Left lung (tissue), 10 donors: ENCODE results near the gene NPAS2. TPM values are rescaled to one million over a fixed set of nuclear protein-coding genes. Genes with fewer than 3 reads are reported as not detected.

ENCODE experiments used
- ATAC-seq: fragments of 200-7000 bp; cut with Tn5 transposase; one replicate; pipeline ENCODE4 v1.9.1; 2020; ENCODE audit warnings: moderate library complexity
- DNase-seq, 4 donors: peaks; one replicate each; pipeline ENCODE4 v3.0.0-alpha.2; 2013 to 2020
- H3K27ac ChIP-seq, 2 donors: fragments of 200-600 bp; sonication (generic) in 1 of 2; one replicate each; pipeline versions ENCODE4 v1.5.0 to v1.8.0; 2020 to 2021
- H3K27me3 ChIP-seq, 2 donors: fragments of 200-600 bp; sonication (generic) in 1 of 2; one replicate each; pipeline versions ENCODE4 v1.5.0 to v1.8.0; 2020 to 2021
- H3K36me3 ChIP-seq, 2 donors: fragments of 200-600 bp; sonication (generic) in 1 of 2; one replicate each; pipeline versions ENCODE4 v1.5.0 to v1.8.0; 2020 to 2021
- H3K4me1 ChIP-seq, 2 donors: fragments of 200-600 bp; one replicate each; pipeline ENCODE4 v1.8.0; 2021
- H3K4me3 ChIP-seq, 2 donors: fragments of 200-600 bp; sonication (generic) in 1 of 2; one replicate each; pipeline versions ENCODE4 v1.5.0 to v1.8.0; 2020 to 2021; ENCODE audit warnings: mild to moderate bottlenecking in 1 of 2
- H3K9me3 ChIP-seq, 2 donors: fragments of 200-600 bp; sonication (generic) in 1 of 2; one replicate each; pipeline versions ENCODE4 v1.5.0 to v1.8.0; 2020 to 2021
- CTCF ChIP-seq, 2 donors: fragments of 200-600 bp; sonication (generic) in 1 of 2; IDR thresholded peaks; one replicate each; pipeline versions ENCODE4 v1.5.0 to v1.8.0; 2021; ENCODE audit warnings: antibody characterized with exemption in 2 of 2
- intact Hi-C, 2 donors: fragments of 100-400 bp; cut with DNase I; formaldehyde crosslinking; loops; one replicate each; pipeline versions ENCODE4 v1.11.2 to v1.14.2; 2022
- polyA plus RNA-seq, 6 donors: library from polyadenylated mRNA; unstranded; fragments of 120-200 nt; gene quantifications; one replicate each; pipeline ENCODE4 v1.2.1, GENCODE V29; 2013; ENCODE audit not compliant: insufficient read length in 6 of 6
- total RNA-seq, 2 donors: library from RNA; stranded (reverse); fragmentation: NEBNext Ultra II Directional; extraction: Animal tissue kit (Norgen Biotek cat#: 25700); gene quantifications; one replicate each; pipeline ENCODE4 v1.2.1, GENCODE V29; 2021
- donor health status: DM: no; HTN: yes; CAD: no.
- donor health status: DM: no; HTN: no; CAD: no.

NPAS2 gene
- total and polyA plus RNA-seq, 8 donors, result 18.8 to 40.2 (median 35.0) TPM

GRCh38 chr2:100831831-100832230 lies 11.9 kb downstream of the NPAS2 start:
- no peak for ATAC-seq

DNA sequence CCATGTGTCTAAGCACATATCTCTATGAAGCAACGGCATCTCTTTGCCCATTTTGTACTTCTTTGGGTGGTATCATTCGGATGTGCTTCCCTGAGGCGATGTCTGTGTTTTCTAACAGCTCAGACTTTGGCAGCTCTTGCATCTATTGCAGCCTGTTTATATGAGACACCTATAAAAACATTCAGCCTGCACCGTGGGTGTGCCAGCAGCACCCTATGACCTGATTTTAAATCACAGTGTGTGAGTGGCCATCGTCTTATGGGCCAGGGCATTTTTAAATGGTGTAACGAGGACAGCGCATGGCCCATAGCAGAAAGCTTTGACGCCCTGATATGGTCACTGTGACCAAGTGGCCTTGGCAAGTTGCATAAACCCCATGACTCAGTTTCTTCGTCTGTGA lies 12.9 kb downstream of the NPAS2 start:
- ATAC-seq, result peak; percentile 60
- intact Hi-C loops, result no loop called here
- H3K27me3 ChIP-seq, result no peaks in the 10 kb centered on the region
- H3K36me3 ChIP-seq, result no peaks in the 10 kb centered on the region
- no peak for DNase-seq
- H3K9me3 ChIP-seq, result no peaks in the 10 kb centered on the region
- peaks cover 11 to 14% of the 10 kb centered on the region in 2 donors for H3K4me1 ChIP-seq
- no peak for TF ChIP-seq CTCF (IDR thresholded peaks at IDR 0.05)
- H3K4me3 ChIP-seq, result no peak overlapping the region
- no peak overlapping the region for H3K27ac ChIP-seq

More at GRCh38 chr2:100831831-100832230, 11.9 kb downstream of the NPAS2 start:
- Histone ChIP-seq H3K27ac (no peak overlapping the region), H3K36me3 (no peaks in the 10 kb centered on the region), H3K27me3 (no peaks in the 10 kb centered on the region), H3K4me1 (peaks cover 11 to 14% of the 10 kb centered on the region in 2 donors), H3K9me3 (no peaks in the 10 kb centered on the region), H3K4me3 (no peak overlapping the region)
- no peak for TF ChIP-seq CTCF (IDR thresholded peaks at IDR 0.05)
- no peak for DNase-seq
- intact Hi-C loops, result no loop called here

DNA sequence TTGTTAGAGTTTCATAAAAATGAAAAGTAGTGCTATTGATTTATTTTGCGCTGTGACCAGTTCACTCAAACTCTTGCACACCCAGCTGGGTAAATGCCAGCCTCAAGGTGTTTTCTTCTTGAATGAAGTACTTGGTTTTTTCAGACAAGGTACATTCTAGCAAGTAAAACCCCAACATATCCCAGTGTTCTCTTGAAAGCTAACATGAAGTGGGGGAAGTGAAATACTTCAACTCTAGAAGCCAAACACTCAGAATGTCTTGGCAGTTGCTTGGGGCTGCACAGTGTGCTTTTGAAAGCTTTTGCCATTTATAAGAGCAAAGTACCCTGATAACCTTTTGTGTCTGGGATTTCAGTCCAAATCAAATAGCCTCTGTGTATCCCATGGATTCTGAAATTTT lies 13.4 kb downstream of the NPAS2 start:
- intact Hi-C loops, result no loop called here
- TF ChIP-seq CTCF (IDR thresholded peaks at IDR 0.05), result no peak
- H3K9me3 ChIP-seq, result no peaks in the 10 kb centered on the region
- peaks cover 11 to 14% of the 10 kb centered on the region in 2 donors for H3K4me1 ChIP-seq
- DNase-seq (peak in 1 of 4 donors; percentile 68), ATAC-seq (peak; percentile 92)
- no peaks in the 10 kb centered on the region for H3K36me3 ChIP-seq
- no peak overlapping the region for H3K27ac ChIP-seq
- H3K4me3 ChIP-seq, result no peak overlapping the region
- no peaks in the 10 kb centered on the region for H3K27me3 ChIP-seq

DNA sequence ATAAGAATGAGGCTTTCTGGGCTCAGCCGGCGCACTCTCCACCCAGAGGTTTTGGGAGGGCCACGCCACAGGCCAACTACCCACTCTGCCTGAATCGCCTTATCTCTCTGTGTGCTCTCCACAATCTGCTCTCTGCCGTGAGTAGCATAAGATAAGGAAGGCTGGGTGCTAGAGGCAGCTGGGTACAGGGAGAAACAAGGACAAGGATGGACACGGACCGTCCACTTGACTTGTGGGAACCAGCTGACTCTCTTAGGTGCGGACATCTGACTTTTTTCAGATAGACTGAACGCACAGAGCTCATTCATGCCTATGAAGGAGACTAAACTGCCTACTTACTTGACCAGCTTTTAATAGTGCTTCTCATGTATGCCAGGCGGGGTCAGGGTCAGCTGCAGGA lies 14.3 kb downstream of the NPAS2 start:
- DNase-seq (no peak), ATAC-seq (peak; percentile 8)
- Histone ChIP-seq H3K4me3 (no peak overlapping the region), H3K4me1 (peaks cover 11 to 14% of the 10 kb centered on the region in 2 donors), H3K36me3 (no peaks in the 10 kb centered on the region), H3K27ac (no peak overlapping the region), H3K9me3 (no peaks in the 10 kb centered on the region), H3K27me3 (no peaks in the 10 kb centered on the region)
- TF ChIP-seq CTCF (IDR thresholded peaks at IDR 0.05), result no peak
- intact Hi-C loops, result no loop called here

- Histone ChIP-seq H3K4me1 (peaks cover 11 to 14% of the 10 kb centered on the region in 2 donors), H3K9me3 (no peaks in the 10 kb centered on the region), H3K36me3 (no peaks in the 10 kb centered on the region), H3K27ac (no peak overlapping the region), H3K27me3 (no peaks in the 10 kb centered on the region), H3K4me3 (no peak overlapping the region)
- no peak for ATAC-seq
- intact Hi-C loops, result no loop called here
- no peak for DNase-seq
- no peak for TF ChIP-seq CTCF (IDR thresholded peaks at IDR 0.05)
Measured at GRCh38 chr2:100835006-100835659, 15.2 kb downstream of the NPAS2 start.
